Epithelial cell of prostate (primary cell): ENCODE data around the gene RAB40AL.
"Not testable (repeated sequence)": the region's sequence is repeated elsewhere in the genome, so short reads cannot be mapped to it uniquely, and the experiment has no call there.

Source experiments
- DNase-seq: peaks from one replicate; pipeline ENCODE4 v3.0.0-alpha.2; 2011; ENCODE audit warnings: low read depth, low spot score
- H3K27ac ChIP-seq: fragments of 450-650 bp; 2 replicates; pipeline ENCODE4 v1.5.1; 2017; ENCODE audit warnings: mild to moderate bottlenecking

The RAB40AL gene, protein sequence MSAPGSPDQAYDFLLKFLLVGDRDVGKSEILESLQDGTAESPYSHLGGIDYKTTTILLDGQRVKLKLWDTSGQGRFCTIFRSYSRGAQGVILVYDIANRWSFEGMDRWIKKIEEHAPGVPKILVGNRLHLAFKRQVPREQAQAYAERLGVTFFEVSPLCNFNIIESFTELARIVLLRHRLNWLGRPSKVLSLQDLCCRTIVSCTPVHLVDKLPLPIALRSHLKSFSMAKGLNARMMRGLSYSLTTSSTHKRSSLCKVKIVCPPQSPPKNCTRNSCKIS

GRCh38 chrX:102936972-102937371, at the start of gene RAB40AL:
TSS of gene RAB40AL (plus strand) at chrX:102937272. CDS start at chrX:102937319, 47 bp downstream.
- H3K27ac ChIP-seq, DNase-seq: not testable (repeated sequence)

- no peak for DNase-seq
- H3K27ac ChIP-seq = no peak overlapping the region
Observed at GRCh38 chrX:102887687-102888086, 49.4 kb upstream of the RAB40AL start.

DNA sequence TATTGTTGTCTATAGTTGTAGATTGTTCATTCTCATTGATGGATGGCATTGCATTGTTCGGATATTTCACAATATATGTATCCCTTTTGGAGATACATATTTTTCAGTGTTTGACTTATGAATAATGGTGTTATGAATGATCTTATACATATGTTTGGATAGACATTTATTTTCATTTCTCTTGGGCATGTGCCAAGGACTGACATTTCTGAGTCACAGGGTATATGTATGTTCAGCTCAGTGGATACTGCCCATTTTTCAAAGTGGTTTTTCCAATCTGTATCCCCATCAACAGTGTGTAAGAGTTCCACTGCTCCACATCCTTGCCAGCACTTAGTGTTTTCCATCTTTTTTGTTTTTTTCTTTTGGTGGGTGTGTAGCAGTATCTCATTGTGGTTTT, 45.0 kb upstream of the RAB40AL start:
- no peak overlapping the region for H3K27ac ChIP-seq
- no peak for DNase-seq

- DNase-seq = peak; percentile 3
- no peak overlapping the region for H3K27ac ChIP-seq
Observed at GRCh38 chrX:102899940-102900916, 36.8 kb upstream of the RAB40AL start.

DNA sequence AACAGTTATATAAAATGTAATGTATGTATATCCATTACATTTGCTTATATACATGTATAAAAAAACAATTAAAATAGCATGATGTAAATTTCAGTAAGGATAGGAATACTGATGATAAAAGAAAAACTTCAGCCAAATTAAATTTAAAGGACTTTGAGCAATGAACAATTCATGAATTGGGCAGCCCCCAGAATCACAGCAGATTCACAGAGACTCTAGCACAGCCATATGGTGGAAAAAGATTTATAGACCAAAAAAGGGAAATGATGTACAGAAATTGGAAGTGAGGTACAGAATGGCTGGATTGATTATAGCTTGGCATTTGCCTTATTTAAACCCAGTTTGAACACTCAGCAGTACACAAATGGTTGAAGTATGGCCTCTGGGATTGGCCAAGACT, 34.7 kb upstream of the RAB40AL start:
- no peak for DNase-seq
- H3K27ac ChIP-seq = no peak overlapping the region

DNA sequence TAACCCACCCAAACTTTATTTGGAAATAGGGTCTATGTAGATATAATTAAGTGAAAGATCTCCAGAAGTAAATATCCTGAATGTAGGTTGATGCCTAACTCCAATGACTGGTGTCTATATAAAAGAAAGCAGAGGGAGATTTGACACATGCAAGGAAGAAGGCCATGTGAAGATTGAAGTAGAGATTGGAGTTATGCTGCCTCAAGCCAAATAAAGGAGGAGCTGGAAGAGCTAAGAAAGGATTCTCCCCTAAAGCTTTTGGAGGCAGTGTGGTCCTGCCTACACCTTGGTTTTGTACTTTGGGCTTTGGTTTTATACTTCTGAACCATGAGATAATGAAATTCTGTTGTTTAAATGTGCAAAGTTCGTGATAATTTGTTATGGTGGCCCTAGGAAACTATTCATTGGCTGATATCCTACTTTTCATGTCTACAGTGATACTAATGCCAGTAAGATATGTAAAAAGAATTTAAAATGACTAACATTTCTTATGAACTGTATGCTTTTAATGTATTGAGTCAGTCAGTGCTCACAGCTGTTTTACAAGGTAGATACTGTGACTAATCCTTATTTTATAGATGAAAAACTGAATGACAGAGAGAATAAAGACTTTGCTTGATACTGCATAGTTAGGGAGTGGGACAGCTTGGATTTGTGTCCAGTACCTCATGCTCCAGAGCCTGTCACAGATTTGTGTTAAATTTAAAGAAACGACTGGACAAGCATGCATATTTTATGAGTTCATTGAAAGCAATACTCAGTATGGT, 5.9 kb upstream of the RAB40AL start:
- DNase-seq = peak; percentile 63
- H3K27ac ChIP-seq = peak overlapping the region; percentile 86

DNA sequence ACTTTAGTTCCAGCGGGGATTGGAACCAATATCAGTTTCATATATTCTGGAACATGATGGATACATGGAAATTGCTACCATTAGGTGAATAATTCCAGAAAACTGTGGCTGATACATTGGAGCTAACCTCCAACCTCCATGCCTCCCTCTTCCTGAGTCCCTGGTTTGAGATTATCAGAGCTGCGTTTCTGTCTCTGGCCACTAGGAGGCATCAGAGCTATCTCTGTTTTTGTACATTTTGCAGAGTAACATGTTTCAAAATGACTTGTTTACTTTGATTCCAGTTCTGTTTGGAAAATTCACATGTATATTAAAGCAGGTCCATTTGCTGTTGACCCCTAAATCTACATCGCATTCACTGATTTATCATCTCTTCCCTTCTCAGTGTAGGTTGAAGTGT, 2.4 kb upstream of the RAB40AL start:
- H3K27ac ChIP-seq = no peak overlapping the region
- DNase-seq = no peak

- DNase-seq = no peak
- H3K27ac ChIP-seq = no peak overlapping the region
Observed at GRCh38 chrX:102950908-102951866, 14.1 kb downstream of the RAB40AL start.

DNA sequence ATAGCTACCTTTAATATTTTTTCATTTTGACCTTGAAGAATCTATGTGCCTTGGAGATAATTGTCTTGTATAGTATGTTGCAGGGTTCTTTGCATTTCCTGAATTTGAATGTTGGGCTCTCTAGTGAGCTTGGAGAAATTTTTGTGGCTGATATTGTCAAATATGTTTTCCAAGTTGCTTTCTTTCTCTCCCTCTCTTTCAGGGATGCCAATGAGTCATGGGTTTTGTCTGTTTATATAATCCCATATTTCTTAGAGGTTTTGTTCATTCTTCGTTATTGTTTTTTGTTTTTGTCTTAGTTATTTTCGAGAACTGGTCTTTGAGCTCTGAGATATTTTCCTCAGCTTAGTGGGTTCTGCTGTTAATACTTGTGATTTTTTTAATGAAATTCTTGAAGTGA, 20.7 kb downstream of the RAB40AL start:
- H3K27ac ChIP-seq = no peak overlapping the region

GRCh38 chrX:102958794-102959193, 21.7 kb downstream of the RAB40AL start:
- DNase-seq = no peak
- H3K27ac ChIP-seq = no peak overlapping the region

More for the DNA sequence above, 20.7 kb downstream of the RAB40AL start:
- DNase-seq = no peak

- no peak overlapping the region for H3K27ac ChIP-seq
- no peak for DNase-seq
Observed at GRCh38 chrX:102959471-102959870, 22.4 kb downstream of the RAB40AL start.

DNA sequence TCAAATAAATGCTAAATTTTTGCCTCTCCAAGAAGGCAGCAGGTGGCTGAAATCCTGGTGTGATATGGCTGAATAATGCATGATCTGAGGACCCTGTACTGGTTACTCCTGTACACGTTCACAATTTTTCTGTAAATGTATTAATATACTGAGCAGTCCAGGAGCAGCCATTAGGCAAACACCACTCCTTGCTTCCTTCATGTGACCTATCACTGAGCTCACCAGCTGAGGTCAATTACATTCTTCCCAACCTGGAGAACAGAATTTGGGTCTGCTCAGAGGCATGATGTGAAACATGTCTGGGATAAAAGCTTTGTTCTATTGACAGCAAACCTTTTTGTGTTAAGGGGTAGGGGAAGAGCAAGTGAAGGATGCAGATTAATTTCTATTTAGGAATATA, 26.9 kb downstream of the RAB40AL start:
- no peak overlapping the region for H3K27ac ChIP-seq
- DNase-seq = no peak

DNA sequence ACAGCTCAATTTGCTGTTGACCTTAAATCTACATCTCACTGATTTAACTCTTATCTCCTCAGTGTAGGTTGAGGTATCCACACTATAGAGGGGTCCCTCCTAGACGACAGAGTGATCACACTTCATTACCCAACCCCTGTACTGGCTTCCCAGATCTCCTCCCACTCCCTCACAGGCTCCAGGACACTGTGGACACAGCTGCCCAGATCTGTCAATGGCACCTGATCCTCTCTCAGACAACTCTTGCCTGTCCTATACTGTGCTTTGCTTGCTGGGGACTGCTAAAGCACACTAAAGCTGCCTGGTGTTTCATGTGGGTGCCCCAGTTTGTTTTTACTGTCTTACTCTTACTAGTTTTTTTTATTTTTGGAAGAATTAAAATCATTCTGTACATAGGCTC, 27.9 kb downstream of the RAB40AL start:
- DNase-seq = no peak
- H3K27ac ChIP-seq = no peak overlapping the region

- DNase-seq = no peak
- H3K27ac ChIP-seq = no peak overlapping the region
Observed at GRCh38 chrX:102966701-102967100, 29.6 kb downstream of the RAB40AL start.

DNA sequence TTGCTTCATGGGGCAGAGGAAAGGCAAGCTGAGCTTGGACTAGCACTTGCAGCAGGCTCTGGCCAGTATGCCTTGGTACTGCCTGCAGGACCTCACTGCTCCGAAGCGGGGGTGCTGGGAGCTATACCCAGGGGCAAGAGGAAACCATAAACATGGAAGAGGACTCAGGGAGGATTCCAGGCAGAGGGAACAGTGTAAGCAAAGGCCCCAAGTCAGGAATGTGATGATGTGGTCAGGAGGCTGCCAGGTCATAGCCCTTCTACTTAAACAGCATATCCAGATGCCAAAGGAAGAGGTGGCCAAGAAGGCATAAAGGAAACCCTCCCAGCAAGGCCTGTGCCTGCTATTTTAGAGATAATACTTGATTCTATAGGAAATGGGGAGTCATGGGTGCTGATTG, 31.1 kb downstream of the RAB40AL start:
- no peak for DNase-seq
- no peak overlapping the region for H3K27ac ChIP-seq

GRCh38 chrX:102971536-102971935, 34.5 kb downstream of the RAB40AL start:
- not testable (repeated sequence) for DNase-seq, H3K27ac ChIP-seq

- DNase-seq = no peak
- H3K27ac ChIP-seq = no peak overlapping the region
Observed at GRCh38 chrX:102975016-102975415, 37.9 kb downstream of the RAB40AL start.

DNA sequence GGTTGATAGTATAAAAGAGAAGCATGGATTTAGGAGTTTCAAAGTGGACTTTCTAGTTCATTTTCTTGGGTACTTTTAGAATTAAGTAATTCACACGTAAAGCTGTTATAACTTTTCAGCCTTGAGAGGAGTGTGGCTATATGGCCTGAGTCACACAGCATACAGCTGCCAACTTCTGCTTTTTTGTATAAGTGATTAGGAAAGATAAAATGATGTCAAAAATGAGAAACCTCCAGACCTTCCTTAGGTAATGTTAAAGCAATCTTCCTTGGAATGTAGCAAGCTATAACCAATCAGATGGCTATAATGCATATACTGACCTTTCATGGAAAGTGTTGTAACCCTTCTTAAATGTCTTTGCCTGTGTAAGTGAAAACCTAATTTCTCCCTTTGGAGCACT, 39.2 kb downstream of the RAB40AL start:
- no peak for DNase-seq
- H3K27ac ChIP-seq = peak overlapping the region; percentile 51

GRCh38 chrX:102976793-102977495, 39.9 kb downstream of the RAB40AL start:
- DNase-seq = peak; percentile 37
- H3K27ac ChIP-seq = peak overlapping the region; percentile 51
